DND-41 (cell line): Measurements from ENCODE around the gene MZT2A.
"Not testable (repeated sequence)": the region's sequence is repeated elsewhere in the genome, so short reads cannot be mapped to it uniquely, and the experiment has no call there.

Source experiments
- CTCF ChIP-seq: IDR thresholded peaks from 2 replicates; pipeline ENCODE4 v1.5.1; 2012; ENCODE audit warnings: borderline replicate concordance, low read length, moderate library complexity, mild to moderate bottlenecking; ENCODE audit not compliant: poor library complexity, severe bottlenecking; ENCODE audit errors: extremely low read depth
- EZH2 ChIP-seq: IDR thresholded peaks from 3 replicates; pipeline ENCODE4 v1.6.1; 2012; ENCODE audit warnings: borderline replicate concordance, low read depth, mild to moderate bottlenecking, moderate library complexity, low read length, inconsistent platforms; ENCODE audit not compliant: severe bottlenecking

- TF ChIP-seq CTCF, EZH2: not testable (repeated sequence)
Observed at GRCh38 chr2:131525256-131525655, 33.1 kb upstream of the MZT2A start.
